ENCODE results near the gene ULBP1.
"Not testable (repeated sequence)": the region's sequence is repeated elsewhere in the genome, so short reads cannot be mapped to it uniquely, and the experiment has no call there.

Gene ULBP1

DNA sequence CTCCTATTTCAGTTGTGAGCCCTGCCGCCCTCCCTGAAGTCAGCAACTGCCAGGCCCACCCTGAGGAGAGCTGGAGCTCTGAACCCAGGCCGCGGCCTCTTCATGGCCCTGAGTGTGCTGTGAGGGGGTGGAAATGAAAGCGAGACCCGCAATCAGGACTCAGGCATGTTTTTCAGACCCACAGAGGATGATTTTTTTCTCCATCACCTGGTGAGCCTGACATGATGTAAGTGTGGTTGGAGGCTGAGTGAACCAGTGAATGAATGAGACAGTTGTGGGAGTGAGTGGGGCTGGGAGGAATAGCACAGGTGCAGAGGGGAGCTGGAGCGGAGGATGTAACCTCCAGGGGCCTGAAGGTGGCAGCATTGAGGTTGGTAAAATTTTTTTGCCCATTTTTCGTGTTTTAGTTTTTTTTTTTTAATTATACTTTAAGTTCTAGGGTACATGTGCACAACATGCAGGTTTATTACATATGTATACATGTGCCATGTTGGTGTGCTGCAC, 43.3 kb downstream of the ULBP1 start:
- peak; percentile 51 for DNase-seq

DNA sequence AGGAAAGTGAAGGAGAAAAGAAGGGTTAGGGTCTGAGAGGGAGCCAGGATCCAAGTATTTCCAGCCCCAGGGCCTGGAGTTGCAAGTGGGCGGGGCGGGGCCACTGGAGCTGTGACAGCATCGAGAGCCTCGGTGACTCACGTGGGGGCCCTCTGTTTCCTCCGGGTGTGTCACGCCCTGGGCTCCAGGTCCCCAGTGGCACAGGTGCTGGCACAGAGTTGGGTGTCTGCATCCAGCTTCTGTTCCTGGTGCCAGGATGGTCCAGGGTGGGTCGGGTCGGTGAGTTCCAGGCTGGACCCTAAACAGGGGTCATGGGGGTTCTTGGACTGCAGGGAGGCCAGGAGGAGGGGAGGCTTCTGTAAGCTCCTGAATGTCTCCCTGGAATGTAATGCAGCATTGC, 44.8 kb downstream of the ULBP1 start:
- DNase-seq, result peak; percentile 65

DNA sequence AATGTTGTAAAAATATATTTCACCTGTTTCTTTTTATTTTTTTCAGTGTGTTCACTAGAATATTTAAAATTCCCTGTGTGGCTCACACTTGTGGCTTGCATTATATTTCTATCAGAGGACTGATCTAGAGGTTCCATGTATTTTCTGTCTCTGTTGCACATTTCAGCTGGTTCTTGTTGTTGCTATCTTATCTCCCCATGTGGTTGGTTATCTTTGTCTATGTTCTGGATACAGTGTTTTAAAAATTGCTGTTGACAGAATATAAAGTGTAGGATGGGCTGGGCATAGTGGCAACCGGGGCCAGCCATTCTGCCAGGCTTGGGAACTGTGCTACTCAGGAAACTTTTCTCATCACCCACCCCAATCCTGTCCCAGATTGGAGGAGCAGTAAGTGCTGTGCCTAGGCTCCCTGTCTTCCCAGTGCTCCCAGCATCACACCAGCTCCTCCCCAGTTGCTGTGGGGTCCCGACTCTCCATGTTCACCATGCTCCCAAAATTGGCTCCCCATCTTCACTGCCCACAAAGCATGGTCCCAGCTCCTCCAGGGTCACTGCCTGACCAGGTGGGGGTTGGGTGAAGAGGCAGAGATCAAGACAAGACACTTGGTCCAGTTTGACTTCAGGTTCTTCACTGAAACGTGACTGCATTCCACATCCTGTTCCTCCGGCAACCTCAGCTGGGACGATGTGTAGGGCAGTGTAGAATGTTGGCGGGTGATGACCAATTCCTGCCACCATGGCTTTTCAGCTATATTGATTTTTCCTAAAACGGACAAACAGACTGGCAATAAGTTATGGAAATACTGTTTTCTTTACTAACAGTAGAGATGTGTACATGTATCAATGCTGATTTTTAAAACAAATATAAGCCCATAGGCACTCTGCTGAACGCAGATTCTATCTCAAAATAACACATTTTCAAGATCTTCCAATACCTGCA, 49.4 kb downstream of the ULBP1 start:
- peak; percentile 40 for DNase-seq

DNA sequence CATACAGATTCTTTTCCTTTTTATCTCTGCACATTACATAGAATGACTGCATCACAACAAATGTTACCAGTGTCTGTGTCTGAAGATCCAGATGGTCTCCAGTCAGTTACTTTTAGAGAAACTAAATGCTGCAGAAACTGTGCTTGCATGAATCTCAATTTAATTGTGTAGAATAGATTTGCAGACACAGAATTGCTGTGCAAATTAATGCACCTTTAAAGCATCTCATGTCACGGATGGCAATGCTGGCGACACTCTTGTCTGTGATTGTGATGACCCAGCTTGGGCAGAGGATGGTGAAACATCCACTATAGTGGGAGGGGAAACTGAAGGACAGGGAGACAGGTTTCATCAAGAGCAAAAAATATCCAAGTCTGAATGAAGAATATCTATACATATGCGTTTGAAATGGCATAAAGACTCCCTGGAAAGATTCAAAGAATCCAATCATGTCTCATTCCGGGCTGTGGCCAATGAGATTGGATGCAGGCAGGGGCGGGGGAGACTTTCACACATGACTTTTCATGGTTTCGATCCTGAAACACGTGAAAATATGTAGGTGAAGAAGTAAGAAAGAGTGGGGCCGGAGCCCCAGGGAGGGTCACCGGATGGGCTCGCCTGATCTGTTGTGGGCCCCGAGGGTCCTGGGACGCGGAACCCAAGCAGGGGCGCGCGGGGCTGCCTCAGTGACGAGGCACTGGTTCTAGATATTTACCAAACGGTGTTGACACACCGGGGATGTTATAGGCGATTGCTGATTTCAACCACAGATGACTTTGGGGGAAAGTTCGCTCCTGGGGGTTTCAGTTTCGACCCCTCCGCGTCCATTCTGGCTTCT, 50.3 kb downstream of the ULBP1 start:
- peak; percentile 7 for DNase-seq

DNA sequence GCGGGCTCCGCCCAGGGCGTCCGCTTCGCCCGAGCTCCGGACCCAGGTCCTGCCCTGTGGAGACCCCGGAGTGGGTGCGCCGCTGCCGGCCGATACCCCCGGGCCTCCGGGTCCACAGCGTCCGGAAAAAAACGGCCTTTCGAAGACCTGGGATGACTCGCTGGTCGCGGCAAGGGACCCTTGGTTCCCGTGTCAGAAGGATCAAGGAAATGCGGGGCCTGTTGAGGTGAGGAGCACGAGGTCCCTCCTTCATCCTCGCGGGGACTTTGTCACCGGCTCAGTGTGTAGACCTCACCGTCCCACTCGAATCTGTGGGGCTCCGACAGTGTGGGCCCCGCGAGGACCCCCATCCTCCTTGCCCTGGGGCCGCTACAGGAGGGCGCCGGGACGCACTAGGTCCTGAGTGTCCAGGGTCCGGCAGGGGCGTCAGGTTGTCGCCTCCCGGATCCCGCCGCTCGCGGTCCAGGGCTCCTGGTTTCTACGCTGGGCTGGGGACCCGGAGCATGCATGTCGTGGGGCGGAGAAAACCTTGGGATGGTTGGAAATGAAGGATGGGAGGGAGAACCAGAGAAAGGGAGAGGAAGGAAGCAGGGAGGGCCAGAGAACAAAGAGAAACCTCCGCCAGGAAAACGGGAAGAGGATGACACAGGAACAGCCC, 51.0 kb downstream of the ULBP1 start:
- peak; percentile 26 for DNase-seq

DNA sequence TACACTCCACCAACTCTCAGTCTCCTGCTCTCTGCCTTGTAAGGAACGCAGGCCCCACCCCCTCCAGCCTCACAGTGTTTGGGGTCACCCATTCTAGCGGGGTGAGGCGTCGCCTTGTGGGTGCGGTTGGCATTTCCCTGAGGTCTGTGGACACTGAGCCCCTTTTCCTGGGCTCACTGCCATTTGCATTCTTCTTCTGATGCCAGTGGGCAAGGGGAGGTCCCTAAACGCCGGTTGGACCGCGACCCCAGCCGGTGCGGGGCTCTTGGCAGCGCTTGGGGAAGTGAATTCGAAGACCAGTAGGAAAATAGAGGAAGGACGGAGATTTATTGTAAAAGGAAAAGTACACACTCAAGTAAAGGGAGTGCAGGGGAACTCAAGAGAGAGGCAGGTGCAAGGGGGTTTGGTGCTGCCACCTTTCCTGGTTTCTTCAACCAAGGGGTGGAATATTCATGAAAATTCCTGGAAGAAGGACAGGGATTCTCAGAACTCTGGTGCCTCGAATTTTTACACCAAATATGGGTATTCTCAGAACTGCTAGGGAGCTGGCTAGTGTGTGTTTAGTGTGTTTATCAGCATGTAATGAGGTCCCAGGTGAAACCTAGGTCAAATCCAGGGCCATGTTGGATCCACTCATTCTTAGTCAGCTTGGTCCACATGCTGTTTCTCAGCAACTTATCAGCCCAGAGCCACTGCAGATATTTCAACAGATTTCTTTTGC, 51.7 kb downstream of the ULBP1 start:
- DNase-seq, result peak; percentile 44

DNA sequence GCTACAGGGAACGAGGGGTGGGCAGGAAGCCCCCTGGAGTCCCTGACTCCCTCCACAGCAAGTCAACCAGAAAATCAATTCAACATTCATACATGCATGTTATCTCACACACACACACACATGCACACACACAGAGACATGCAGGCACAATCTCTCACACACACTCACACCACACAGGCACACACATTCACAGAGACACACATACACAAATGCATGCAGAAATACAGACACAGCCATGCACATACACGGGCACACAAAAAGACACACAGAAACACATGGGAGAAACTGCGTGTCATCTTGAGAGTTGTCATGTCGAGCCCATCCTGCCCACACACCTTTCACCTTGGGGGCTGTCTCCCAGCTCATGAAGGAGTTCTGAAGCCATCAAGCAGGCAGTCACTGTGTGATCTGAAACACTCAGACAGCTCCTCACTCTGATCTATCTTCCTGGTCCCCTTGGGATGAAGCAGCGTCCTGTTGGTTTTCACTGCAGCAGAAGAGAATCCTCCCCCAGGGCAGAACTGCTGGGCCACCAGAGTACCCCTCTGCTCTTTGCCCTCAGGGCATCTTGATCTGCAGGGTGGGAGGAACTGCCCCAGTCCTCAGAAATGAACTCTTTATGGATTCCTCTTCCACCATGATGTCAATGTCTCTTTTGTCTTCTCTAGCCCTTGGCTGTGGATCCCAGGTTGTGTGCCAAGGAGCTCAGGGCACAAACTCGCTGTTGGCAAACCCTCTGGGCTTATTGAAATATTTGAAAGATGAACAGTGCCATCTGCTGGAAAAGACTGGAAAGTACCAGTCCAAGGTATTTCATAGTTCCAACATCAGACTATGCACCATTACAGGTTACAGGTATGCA, 52.8 kb downstream of the ULBP1 start:
- DNase-seq, result peak; percentile 56

DNA sequence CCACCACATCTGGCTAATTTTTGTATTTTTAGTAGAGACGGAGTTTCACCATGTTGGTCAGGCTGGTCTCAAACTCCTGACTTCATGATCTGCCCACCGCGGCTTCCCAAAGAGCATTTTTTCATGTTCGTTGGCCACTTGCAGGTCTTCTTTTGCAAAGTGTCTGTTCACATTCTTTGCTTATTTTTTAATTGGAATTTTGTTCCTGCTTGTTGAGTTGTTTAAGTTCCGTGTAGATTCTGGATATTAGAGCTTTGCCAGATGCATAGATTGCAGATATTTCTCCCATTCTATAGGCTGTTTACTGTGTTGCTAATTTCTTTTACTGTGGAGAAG, 53.4 kb downstream of the ULBP1 start:
- DNase-seq, result not testable (repeated sequence)

DNA sequence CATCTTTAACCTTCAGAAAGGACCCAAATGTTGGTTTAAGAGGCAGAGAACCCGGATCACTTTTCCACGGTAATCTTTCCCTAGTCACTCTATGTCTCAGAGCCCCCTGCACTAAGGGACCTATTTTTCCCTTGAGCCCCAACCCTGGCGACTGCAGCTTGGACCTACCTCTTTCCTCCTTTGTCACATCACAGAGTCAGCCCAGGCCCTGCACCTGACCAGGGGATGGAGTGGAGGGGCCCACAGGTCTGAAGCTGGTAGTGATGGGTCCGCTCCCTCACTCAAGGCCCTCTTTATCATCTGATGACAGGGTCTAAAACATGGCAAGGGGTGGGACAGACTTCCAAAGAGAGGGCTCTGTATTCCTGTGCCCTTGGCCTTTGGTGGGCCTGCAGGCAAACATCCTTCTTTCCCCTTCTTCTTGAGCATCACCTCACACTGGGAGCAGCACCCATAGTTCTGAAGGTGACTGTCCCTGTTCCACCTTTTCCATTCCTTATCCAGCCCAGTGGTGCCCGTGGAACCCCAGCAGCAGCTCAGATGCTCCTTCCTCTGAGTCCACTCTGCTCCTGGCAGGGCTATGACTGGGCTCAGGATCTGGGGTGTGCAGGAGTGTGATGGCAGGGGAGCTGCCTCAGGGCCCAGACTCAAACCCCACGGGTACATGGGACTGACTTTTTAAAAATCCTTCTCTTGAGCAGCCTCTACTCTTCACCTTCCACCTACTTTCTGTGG, 55.3 kb downstream of the ULBP1 start:
- peak; percentile 24 for DNase-seq

DNA sequence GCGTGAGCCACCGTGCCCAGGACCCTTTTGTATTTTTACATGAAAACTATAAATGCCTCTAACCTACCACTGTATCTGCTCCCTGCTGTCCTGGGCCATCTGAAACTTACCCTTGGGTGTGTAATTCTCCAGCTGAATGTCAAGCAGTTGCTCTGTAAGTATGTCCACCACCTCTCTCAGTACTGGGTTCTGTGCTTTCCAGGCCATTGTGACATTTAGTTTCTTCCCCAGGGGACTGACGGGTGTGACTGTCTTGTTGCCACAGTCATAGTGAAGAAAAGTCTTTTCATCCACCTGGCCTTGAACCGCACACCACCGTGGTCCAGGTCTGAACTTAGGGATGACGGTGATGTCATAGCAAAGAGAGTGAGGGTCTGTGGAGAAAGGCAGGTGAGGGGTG, 58.1 kb downstream of the ULBP1 start:
- DNase-seq, result not testable (repeated sequence)
